Peyer's patch (tissue), 4 donors: ENCODE measurements around the gene PLLP.

Experiments used
- POLR2A ChIP-seq, 2 donors: fragments of 450-650 bp; IDR thresholded peaks; one replicate each; pipeline ENCODE4 v1.5.1; 2017; ENCODE audit warnings: antibody characterized with exemption in 2 of 2, mild to moderate bottlenecking in 2 of 2, moderate library complexity in 2 of 2
- TF ChIP-seq, protein P1 (sequence below), 6 experiments: fragments of 450-650 bp in 4 of 6; fragments of 200-600 bp in 2 of 6; sonication (generic) in 1 of 6; IDR thresholded peaks; one replicate each; pipeline ENCODE4 v1.5.1; 2017 to 2019; ENCODE audit warnings: antibody characterized with exemption in 6 of 6, mild to moderate bottlenecking in 3 of 6, moderate library complexity in 1 of 6

GRCh38 chr16:57236022-57236350 is 48.5 kb downstream of the PLLP start:
- no peak for TF ChIP-seq POLR2A (IDR thresholded peaks at IDR 0.05)
- TF ChIP-seq, protein P1, sequence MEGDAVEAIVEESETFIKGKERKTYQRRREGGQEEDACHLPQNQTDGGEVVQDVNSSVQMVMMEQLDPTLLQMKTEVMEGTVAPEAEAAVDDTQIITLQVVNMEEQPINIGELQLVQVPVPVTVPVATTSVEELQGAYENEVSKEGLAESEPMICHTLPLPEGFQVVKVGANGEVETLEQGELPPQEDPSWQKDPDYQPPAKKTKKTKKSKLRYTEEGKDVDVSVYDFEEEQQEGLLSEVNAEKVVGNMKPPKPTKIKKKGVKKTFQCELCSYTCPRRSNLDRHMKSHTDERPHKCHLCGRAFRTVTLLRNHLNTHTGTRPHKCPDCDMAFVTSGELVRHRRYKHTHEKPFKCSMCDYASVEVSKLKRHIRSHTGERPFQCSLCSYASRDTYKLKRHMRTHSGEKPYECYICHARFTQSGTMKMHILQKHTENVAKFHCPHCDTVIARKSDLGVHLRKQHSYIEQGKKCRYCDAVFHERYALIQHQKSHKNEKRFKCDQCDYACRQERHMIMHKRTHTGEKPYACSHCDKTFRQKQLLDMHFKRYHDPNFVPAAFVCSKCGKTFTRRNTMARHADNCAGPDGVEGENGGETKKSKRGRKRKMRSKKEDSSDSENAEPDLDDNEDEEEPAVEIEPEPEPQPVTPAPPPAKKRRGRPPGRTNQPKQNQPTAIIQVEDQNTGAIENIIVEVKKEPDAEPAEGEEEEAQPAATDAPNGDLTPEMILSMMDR (IDR thresholded peaks at IDR 0.05), result no peak
